ENCODE results near the gene PRR20G. TPM values are rescaled to one million over a fixed set of nuclear protein-coding genes. Genes with fewer than 3 reads are reported as not detected.

PRR20G gene
- total RNA-seq, 2 experiments from 2014 or later = not detected

- DNase-seq (no peak), ATAC-seq (ENCODE audit: poor library complexity) (no peak)
- peaks cover 12 to 16% of the 10 kb centered on the region in 2 experiments for H3K9me3 ChIP-seq (ENCODE audit: control insufficient read depth in 1 of 2, insufficient read depth in 1 of 2, low read length in 2 of 2)
- H3K27me3 ChIP-seq (ENCODE audit: control insufficient read depth in 1 of 2, insufficient read depth in 2 of 2, low read length in 2 of 2) = peaks cover 0 to 7% of the 10 kb centered on the region in 2 experiments
- CTCF ChIA-PET = no interaction called here
- no peak for TF ChIP-seq CTCF (IDR thresholded peaks at IDR 0.05)
- intact Hi-C loops (cut with DNase I, micrococcal nuclease) = no loop called here
- H3K4me3 Mint-ChIP-seq = no peak overlapping the region
- H3K4me1 Mint-ChIP-seq (ENCODE audit: low read depth) = no peaks in the 10 kb centered on the region
- H3K36me3 Mint-ChIP-seq (ENCODE audit: low read depth) = no peaks in the 10 kb centered on the region
- H3K4me3 ChIP-seq (ENCODE audit: low read length) = no peak overlapping the region
- POLR2A ChIA-PET = no interaction called here
- peaks cover 16% of the 10 kb centered on the region for H3K9me3 Mint-ChIP-seq
- H3K36me3 ChIP-seq (ENCODE audit: insufficient read depth, low read length) = no peaks in the 10 kb centered on the region
- H3K4me1 ChIP-seq (ENCODE audit: insufficient read depth, low read length) = no peaks in the 10 kb centered on the region
- H3K27ac Mint-ChIP-seq = no peak overlapping the region
- peaks cover 24% of the 10 kb centered on the region for H3K27me3 Mint-ChIP-seq
- H3K27ac ChIP-seq (ENCODE audit: low read depth in 1 of 2, low read length in 2 of 2) = no peak overlapping the region
These were observed 38.5 kb upstream of the PRR20G start for GRCh38 chr3:127326341-127326740.

DNA sequence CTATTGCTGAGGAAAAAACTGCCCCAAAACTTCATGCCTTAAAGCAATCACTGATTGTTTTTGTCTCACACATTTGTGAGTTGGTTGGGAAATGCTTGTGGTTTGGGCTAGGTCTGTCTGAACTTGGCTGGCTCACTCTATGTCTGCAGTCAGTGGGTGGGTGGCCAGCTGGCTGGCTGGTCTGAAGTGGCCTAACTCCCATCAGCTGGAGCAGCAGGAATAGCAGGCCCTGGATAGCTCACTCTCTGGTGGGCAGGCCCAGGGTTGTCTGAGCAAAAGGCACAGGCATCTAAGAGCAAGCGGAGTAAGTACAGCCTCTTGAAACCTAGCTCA, 37.7 kb upstream of the PRR20G start:
- no peak for TF ChIP-seq CTCF (IDR thresholded peaks at IDR 0.05)
- Mint-ChIP-seq H3K9me3 (peaks cover 18% of the 10 kb centered on the region), H3K36me3 (ENCODE audit: low read depth) (no peaks in the 10 kb centered on the region), H3K4me1 (ENCODE audit: low read depth) (no peaks in the 10 kb centered on the region), H3K4me3 (no peak overlapping the region), H3K27me3 (peaks cover 30% of the 10 kb centered on the region), H3K27ac (no peak overlapping the region)
- peaks cover 12 to 16% of the 10 kb centered on the region in 2 experiments for H3K9me3 ChIP-seq (ENCODE audit: control insufficient read depth in 1 of 2, insufficient read depth in 1 of 2, low read length in 2 of 2)
- H3K27me3 ChIP-seq (ENCODE audit: control insufficient read depth in 1 of 2, insufficient read depth in 2 of 2, low read length in 2 of 2) = peaks cover 0 to 7% of the 10 kb centered on the region in 2 experiments
- H3K4me1 ChIP-seq (ENCODE audit: insufficient read depth, low read length) = no peaks in the 10 kb centered on the region
- no peak for DNase-seq
- no peak overlapping the region for H3K27ac ChIP-seq (ENCODE audit: low read depth in 1 of 2, low read length in 2 of 2)
- no peak overlapping the region for H3K4me3 ChIP-seq (ENCODE audit: low read length)
- POLR2A ChIA-PET = no interaction called here
- intact Hi-C loops (cut with DNase I, micrococcal nuclease) = no loop called here
- CTCF ChIA-PET = no interaction called here
- H3K36me3 ChIP-seq (ENCODE audit: insufficient read depth, low read length) = no peaks in the 10 kb centered on the region
- ATAC-seq (ENCODE audit: poor library complexity) = no peak

GRCh38 chr3:127324913-127325628, 37.2 kb upstream of the PRR20G start:
- ATAC-seq (ENCODE audit: poor library complexity) (no peak), DNase-seq (peak in 2 of 14 experiments; percentile 20 to 22)
- intact Hi-C loops (cut with DNase I, micrococcal nuclease) = no loop called here
- H3K9me3 ChIP-seq (ENCODE audit: control insufficient read depth in 1 of 2, insufficient read depth in 1 of 2, low read length in 2 of 2) = peaks cover 9 to 16% of the 10 kb centered on the region in 2 experiments
- H3K27ac ChIP-seq (ENCODE audit: low read depth in 1 of 2, low read length in 2 of 2) = no peak overlapping the region
- H3K4me1 Mint-ChIP-seq (ENCODE audit: low read depth) = no peaks in the 10 kb centered on the region
- no peak overlapping the region for H3K4me3 Mint-ChIP-seq
- H3K27me3 ChIP-seq (ENCODE audit: control insufficient read depth in 1 of 2, insufficient read depth in 2 of 2, low read length in 2 of 2) = peaks cover 0 to 7% of the 10 kb centered on the region in 2 experiments
- no peak overlapping the region for H3K27ac Mint-ChIP-seq
- ChIA-PET CTCF (no interaction called here), POLR2A (no interaction called here)
- no peak overlapping the region for H3K4me3 ChIP-seq (ENCODE audit: low read length)
- peaks cover 31% of the 10 kb centered on the region for H3K27me3 Mint-ChIP-seq
- no peaks in the 10 kb centered on the region for H3K36me3 Mint-ChIP-seq (ENCODE audit: low read depth)
- TF ChIP-seq CTCF (IDR thresholded peaks at IDR 0.05) = no peak
- peaks cover 13% of the 10 kb centered on the region for H3K9me3 Mint-ChIP-seq
- H3K4me1 ChIP-seq (ENCODE audit: insufficient read depth, low read length) = no peaks in the 10 kb centered on the region
- H3K36me3 ChIP-seq (ENCODE audit: insufficient read depth, low read length) = no peaks in the 10 kb centered on the region
